Right ventricle myocardium superior (tissue), 1 donor: ENCODE measurements around the gene SLC11A2. TPM values are rescaled to one million over a fixed set of nuclear protein-coding genes. Genes with fewer than 3 reads are reported as not detected.
"Not testable (repeated sequence)": the region's sequence is repeated elsewhere in the genome, so short reads cannot be mapped to it uniquely, and the experiment has no call there.

ENCODE experiments used
- ATAC-seq: fragments of 200-7000 bp; cut with Tn5 transposase; one replicate; pipeline ENCODE4 v1.9.1; 2020; ENCODE audit warnings: mild to moderate bottlenecking; ENCODE audit not compliant: poor library complexity
- DNase-seq: peaks from one replicate; pipeline ENCODE4 v3.0.0-alpha.2; 2020
- intact Hi-C: fragments of 100-400 bp; cut with DNase I; formaldehyde crosslinking; loops from one replicate; pipeline ENCODE4 v1.11.2; 2022
- total RNA-seq: library from RNA; stranded (reverse); fragmentation: NEBNext Ultra II Directional; extraction: Animal tissue kit (Norgen Biotek cat#: 25700); gene quantifications from one replicate; pipeline ENCODE4 v1.2.1, GENCODE V29; 2021
- donor health status: DM: no; HTN: yes; CAD: no; lungs with severe emphysema.

Gene SLC11A2
- total RNA-seq, 1 donor from 2014 or later = 23.7 TPM

DNA sequence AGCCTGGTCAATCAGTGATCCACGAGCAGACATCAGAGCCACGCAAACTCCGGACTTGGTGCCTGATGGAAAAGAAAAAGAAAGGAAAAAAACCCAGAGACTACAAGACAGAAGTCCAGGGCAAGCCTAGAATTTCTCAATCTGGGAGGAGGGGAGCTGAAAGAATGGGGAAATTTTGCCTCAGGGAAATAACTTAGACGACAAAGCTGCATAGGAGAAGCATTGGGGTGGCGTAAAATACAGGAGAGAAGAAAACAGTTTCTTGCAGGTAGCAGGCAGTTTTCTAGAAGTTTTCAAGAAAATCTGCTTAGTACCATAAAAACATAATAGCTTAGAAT is 2.6 kb upstream of the SLC11A2 start:
- ATAC-seq = no peak
- no peak for DNase-seq
- intact Hi-C loops = no loop called here

DNA sequence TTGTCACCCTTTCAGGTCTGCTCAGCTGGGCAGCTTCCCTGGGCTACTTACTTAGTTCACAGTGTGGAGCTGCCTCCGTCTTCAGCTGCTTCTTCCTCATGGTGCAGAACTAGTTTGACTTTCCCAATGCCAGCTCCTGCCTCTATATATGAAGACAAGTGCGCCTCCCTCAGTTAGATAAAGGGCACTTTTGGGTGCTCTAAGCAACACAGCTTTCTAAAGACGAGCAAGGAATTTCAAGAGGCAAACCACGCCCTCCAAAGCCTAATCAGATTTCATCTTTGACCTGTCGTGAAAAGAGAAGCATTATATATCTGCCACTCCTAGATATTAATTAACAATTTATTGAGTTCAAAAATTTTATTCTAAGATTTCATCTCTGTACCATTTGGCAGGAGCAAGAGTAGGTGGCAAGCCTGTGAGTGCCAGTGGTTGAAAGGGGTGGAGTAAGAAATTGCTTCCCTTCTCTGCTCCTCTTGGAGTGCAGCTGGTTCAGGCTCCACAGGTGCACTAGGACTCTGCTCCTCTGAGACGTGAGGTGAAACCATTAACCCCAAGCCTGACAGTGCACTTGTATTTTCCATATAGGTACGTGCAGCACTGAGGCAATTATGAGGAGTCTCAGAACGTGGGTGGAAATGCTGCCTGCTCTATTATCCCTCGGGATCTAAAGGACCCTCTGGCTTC is 2.1 kb upstream of the SLC11A2 start:
- intact Hi-C loops = no loop called here
- DNase-seq = no peak
- ATAC-seq = no peak

DNA sequence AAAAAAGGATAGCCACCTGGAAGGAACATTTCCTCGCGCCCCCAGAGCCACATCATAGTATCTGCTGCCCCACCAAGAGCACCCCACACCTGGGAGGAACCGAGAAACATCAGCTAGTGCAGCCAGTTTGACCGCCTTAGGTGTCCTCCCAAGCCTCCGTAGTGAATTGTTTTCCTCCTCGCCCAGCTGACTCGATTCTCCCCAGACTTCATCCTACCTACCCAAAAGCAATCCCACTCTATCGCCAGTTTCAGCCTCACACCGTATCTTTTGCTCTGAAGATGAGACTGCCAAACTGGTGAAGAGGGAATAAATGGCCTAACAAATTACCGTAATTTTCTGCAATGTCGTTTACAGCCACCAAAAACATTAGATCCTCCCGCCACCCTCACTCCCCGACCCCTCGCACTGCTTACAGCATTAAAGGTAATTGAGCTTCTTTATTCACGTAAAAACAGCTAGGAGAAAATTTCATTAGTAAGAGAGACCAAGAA is 1.2 kb upstream of the SLC11A2 start:
- no peak for DNase-seq
- no peak for ATAC-seq
- intact Hi-C loops = no loop called here

- intact Hi-C loops = no loop called here
- no peak for DNase-seq
- ATAC-seq = no peak
Measured at GRCh38 chr12:51025338-51025835, 797 bp downstream of the SLC11A2 start.

- no peak for ATAC-seq
- intact Hi-C loops = no loop called here
- no peak for DNase-seq
Measured at GRCh38 chr12:51023625-51024382, 2.4 kb downstream of the SLC11A2 start.

DNA sequence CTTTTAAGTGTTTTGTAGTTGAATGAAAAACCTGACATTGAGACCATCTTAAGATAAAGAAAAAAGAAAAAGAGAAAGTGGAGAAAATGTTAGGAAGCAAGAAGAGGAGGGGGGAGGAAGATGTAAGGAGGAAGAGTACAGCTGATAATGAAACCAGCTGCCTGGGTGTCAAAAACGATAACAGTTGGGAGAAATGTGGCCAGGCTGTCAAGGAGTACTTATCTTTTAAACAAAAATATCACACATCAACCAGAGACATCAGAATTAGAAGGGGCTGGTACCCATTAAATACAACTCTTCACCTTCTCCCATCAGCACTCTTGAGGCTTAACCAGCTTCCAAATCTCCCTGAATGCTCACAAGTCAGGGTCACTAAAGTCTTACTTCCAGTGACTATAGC is 4.5 kb downstream of the SLC11A2 start:
- no peak for DNase-seq
- intact Hi-C loops = no loop called here
- ATAC-seq = no peak

DNA sequence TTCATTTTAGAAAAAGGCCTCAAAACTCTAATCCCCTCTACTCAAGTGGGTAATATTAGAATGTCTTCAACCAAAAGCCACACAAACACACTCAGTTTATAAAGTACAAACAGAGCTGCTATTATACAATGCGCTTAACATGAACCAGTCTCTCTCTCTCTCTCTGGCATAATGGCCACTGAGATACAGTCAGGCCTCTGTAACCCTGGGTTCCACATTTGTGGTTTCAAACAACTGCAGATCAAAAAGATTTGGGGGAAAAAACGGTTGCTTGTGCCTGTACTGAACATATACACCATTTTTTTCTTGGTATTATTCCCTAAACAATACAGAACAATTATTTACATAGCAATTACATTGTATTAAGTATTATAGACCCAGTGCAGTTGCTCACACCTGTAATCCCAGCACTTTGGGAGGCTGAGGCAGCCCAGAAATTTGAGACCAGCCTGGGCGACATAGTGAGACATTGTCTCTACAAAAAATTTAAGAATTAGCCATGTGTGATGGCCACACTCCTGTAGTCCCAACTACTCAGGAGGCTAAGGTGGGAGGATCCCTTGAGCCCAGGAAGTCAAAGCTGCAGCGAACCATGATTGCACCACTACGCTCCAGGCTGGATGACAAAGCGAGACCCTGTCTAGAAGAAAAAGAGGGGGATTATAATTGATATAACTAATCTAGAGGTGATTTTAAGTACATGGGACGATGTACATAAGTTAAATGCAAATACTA is 5.6 kb downstream of the SLC11A2 start:
- ATAC-seq (no peak), DNase-seq (no peak)
- intact Hi-C loops = no loop called here

DNA sequence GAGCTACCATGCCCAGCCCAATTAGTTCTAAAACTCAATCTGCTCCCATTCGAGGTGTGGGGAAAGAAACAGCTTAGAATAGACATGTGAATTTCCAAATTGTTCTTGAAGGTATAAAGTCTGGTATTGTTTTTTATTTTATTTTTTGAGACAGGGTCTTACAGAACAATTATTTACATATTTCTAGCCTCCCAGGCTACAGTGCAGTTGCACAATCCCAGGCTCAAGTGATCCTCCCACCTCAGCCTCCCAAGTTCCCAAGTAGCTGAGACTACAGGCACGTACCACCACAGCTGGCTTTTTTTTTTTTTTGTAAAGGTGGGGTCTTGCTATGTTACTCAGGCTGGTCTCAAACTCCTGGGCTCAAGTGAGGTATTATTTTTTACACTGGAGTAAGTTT is 6.3 kb downstream of the SLC11A2 start:
- DNase-seq = no peak
- no peak for ATAC-seq
- intact Hi-C loops = no loop called here

GRCh38 chr12:51018956-51019355 is 7.2 kb downstream of the SLC11A2 start:
- intact Hi-C loops = no loop called here
- ATAC-seq (no peak), DNase-seq (no peak)

GRCh38 chr12:51017452-51017851 is 8.7 kb downstream of the SLC11A2 start:
- DNase-seq (no peak), ATAC-seq (no peak)
- intact Hi-C loops = no loop called here

DNA sequence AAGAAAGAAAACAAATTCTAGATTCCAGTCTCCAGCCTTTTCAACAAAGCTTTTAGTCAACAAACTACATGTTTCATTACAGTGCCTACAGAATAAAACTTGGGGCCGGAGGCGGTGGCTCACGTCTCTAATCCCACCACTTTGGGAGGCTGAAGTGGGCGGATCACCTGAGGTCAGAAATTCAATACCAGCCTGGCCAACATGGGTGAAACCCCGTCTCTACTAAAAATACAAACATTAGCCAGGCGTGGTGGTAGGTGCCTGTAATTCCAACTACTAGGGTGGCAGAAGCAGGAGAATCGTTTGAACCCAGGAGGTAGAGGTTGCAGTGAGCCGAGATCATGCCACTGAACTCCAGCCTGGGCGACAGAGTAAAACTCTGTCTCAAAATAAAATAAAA is 11.7 kb downstream of the SLC11A2 start:
- intact Hi-C loops, ATAC-seq, DNase-seq: not testable (repeated sequence)

DNA sequence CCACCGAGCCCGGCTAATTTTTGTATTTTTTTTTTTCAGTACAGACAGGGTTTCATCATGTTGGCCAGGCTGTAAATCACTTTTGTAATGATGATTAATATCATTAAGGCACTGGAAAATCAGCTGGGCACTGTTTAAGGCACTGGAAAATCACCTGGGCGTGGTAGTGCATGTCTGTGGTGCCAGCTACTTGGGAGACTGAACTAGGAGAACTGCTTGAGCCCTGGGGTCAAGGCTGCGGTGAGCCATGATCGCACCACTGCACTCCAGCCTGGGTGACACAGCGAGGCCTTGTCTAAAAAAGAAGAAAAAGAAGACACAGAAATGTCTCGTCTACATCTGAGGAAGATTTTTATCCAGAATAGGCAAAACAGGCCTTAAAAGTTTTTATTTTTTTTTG is 12.7 kb downstream of the SLC11A2 start:
- no peak for DNase-seq
- ATAC-seq = no peak
- intact Hi-C loops = no loop called here

- intact Hi-C loops = no loop called here
- no peak for ATAC-seq
- no peak for DNase-seq
Measured at GRCh38 chr12:51012570-51013236, 13.5 kb downstream of the SLC11A2 start.

GRCh38 chr12:51011955-51012354 is 14.2 kb downstream of the SLC11A2 start:
- ATAC-seq (no peak), DNase-seq (no peak)
- intact Hi-C loops = no loop called here

- DNase-seq (peak; percentile 74), ATAC-seq (peak; percentile 92)
- intact Hi-C loops = no loop called here
Measured at GRCh38 chr12:51009056-51009440, 17.1 kb downstream of the SLC11A2 start.

GRCh38 chr12:51008329-51009055 is 17.7 kb downstream of the SLC11A2 start:
- ATAC-seq = no peak
- DNase-seq = no peak
- intact Hi-C loops = no loop called here

DNA sequence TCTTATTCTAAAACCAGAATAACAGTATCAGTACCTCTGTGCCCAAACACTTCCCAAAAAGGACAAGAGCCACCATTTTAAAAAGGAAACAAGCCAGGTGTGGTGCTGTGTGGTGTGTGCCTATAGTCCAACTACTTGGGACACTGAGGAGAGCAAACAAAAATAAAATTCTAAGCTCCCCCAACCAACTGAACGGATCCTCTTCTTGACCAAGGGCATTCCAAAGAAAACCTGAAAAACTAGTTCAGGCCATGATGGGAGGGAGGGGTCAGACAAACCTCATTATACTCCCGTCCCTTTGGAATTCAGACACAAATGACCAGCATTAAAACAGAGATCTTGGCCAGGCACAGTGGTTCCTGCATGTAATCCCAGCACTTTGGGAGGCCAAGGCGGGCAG is 20.5 kb downstream of the SLC11A2 start:
- ATAC-seq (no peak), DNase-seq (no peak)
- intact Hi-C loops = no loop called here

GRCh38 chr12:51005030-51005429 is 21.2 kb downstream of the SLC11A2 start:
- DNase-seq = no peak
- intact Hi-C loops = no loop called here
- ATAC-seq = no peak
